Brain microvascular endothelial cell (primary cell): ENCODE results near the gene CCDC12.

ENCODE experiments used
- DNase-seq: peaks from one replicate; pipeline ENCODE4 v3.0.0-alpha.2; 2020
- H3K27ac ChIP-seq: fragments of 250-450 bp; sonication (Bioruptor Pico); 2 replicates; pipeline ENCODE4 v1.5.1; 2020; ENCODE audit warnings: mild to moderate bottlenecking, moderate library complexity
- H3K27me3 ChIP-seq: fragments of 250-450 bp; sonication (Bioruptor Pico); replicated peaks from 2 replicates; pipeline ENCODE4 v1.5.1; 2020; ENCODE audit warnings: mild to moderate bottlenecking
- H3K36me3 ChIP-seq: fragments of 250-450 bp; sonication (Bioruptor Pico); replicated peaks from 2 replicates; pipeline ENCODE4 v1.5.1; 2020; ENCODE audit warnings: mild to moderate bottlenecking
- H3K4me3 ChIP-seq: 2 replicates; pipeline ENCODE4 v1.5.1; 2011; ENCODE audit warnings: low read depth, mild to moderate bottlenecking, control low read depth, low read length, moderate library complexity
- CTCF ChIP-seq: IDR thresholded peaks from 2 replicates; pipeline ENCODE4 v1.5.1; 2011; ENCODE audit warnings: low read depth, mild to moderate bottlenecking, moderate library complexity, low read length, control low read depth, inconsistent platforms; ENCODE audit errors: missing control alignments
- in situ Hi-C: cut with HindIII; loops from 2 replicates; pipeline ENCODE4 v1.10.0; 2017; ENCODE audit warnings: low sequenced_read_pairs, low pct_ligation_motif_present

Gene CCDC12

GRCh38 chr3:46994801-46995731 lies 18.5 kb upstream of the CCDC12 start:
- no peak for TF ChIP-seq CTCF
- no peak overlapping the region for H3K4me3 ChIP-seq
- no peaks in the 10 kb centered on the region for H3K27me3 ChIP-seq
- no peak for DNase-seq
- H3K27ac ChIP-seq, result no peak overlapping the region
- no peaks in the 10 kb centered on the region for H3K36me3 ChIP-seq
- in situ Hi-C loops, result no loop called here

DNA sequence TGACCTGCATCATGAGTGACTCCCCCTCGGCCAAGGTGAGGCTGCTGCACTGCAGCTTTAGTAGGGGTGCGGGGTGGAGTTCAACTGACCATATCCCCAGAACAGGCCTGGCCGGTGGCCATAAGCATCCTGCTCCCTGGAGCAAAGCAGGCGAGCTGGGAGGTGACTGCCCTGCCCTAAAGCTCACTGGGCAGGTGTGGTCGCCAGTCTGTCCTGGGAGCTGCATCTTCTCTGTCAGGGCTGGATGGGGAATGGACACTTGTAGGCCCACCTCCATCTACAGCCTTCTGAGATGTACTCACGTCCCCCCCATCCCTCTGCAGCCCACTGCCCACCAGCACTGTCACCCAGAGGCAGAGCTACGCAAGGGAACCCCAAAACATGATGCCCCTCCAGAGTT lies 17.4 kb upstream of the CCDC12 start:
- H3K27me3 ChIP-seq, result no peaks in the 10 kb centered on the region
- H3K36me3 ChIP-seq, result no peaks in the 10 kb centered on the region
- no peak for DNase-seq
- TF ChIP-seq CTCF, result no peak
- in situ Hi-C loops, result no loop called here
- H3K4me3 ChIP-seq, result no peak overlapping the region
- H3K27ac ChIP-seq, result no peak overlapping the region

DNA sequence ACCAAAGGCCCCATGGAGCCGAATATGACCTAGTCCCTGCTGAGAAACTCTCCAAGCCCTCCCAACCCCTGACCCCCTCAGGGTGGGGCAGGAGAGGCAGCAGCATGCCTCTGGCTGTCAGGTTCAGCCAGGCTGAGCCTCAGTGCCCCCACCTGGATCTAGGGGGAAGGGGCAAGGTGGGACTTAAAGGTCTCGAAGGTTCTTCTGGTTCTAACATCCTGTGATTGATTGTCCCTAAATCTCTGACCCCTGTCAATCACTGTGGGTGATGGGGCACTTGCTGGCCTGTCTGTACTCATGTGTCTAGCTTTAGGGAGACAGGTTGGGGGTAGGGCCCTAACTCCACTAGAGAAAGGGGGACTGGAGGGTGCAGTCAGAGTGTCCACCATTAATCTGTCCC lies 16.7 kb upstream of the CCDC12 start:
- H3K36me3 ChIP-seq, result no peaks in the 10 kb centered on the region
- no peak for DNase-seq
- TF ChIP-seq CTCF, result no peak
- no peaks in the 10 kb centered on the region for H3K27me3 ChIP-seq
- in situ Hi-C loops, result no loop called here
- no peak overlapping the region for H3K4me3 ChIP-seq
- H3K27ac ChIP-seq, result no peak overlapping the region

- Histone ChIP-seq H3K27me3 (no peaks in the 10 kb centered on the region), H3K4me3 (no peak overlapping the region), H3K27ac (no peak overlapping the region), H3K36me3 (no peaks in the 10 kb centered on the region)
- in situ Hi-C loops, result no loop called here
- no peak for TF ChIP-seq CTCF
- DNase-seq, result no peak
Observed at GRCh38 chr3:46992231-46992630, 15.7 kb upstream of the CCDC12 start.

GRCh38 chr3:46991406-46992165 lies 15.0 kb upstream of the CCDC12 start:
- Histone ChIP-seq H3K27ac (no peak overlapping the region), H3K36me3 (no peaks in the 10 kb centered on the region), H3K27me3 (no peaks in the 10 kb centered on the region), H3K4me3 (no peak overlapping the region)
- in situ Hi-C loops, result no loop called here
- no peak for DNase-seq
- TF ChIP-seq CTCF, result no peak
